ENCODE measurements around the gene SRP19.
"Not testable (repeated sequence)": the region's sequence is repeated elsewhere in the genome, so short reads cannot be mapped to it uniquely, and the experiment has no call there.

The SRP19 gene

GRCh38 chr5:112876362-112876761, 15.3 kb downstream of the SRP19 start:
- DNase-seq: no peak

DNA sequence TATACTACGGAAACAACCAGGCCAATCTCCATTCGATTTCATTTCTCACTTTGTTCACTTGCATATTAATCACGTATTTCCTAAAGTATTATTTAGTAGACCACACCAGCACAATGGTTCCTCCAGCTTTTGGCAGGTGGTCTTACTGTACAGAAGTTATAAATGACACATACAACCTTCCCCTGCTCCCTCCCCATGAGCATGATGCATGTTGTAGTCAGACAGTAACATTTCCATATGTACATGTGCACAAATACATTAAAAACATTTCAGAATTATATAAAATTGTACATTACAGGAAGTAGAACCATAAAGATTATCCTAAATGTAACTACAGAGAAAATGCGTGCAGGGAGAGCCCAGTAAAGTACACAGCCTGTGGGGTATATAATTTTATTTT, 17.0 kb downstream of the SRP19 start:
- DNase-seq: no peak

DNA sequence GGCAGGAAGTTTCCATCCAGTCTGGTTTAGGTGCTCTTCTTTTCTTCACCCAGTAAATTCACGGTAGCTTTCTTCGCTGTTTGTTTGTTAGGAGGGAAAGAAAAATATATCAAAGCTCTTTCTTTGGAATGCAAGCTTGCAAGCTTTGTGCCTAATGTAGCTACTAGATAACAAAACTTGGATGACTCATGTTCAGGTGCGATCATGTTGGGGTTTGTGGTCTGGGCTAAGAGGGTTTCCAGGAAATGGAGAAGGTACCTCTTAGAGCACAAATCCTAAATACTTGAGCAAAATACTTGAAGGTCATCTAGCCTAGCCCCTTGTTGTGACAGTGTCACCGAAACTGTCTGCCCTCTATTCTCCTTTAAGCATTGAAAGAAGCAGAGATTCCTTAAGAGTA, 17.7 kb downstream of the SRP19 start:
- peak; percentile 39 for DNase-seq

DNA sequence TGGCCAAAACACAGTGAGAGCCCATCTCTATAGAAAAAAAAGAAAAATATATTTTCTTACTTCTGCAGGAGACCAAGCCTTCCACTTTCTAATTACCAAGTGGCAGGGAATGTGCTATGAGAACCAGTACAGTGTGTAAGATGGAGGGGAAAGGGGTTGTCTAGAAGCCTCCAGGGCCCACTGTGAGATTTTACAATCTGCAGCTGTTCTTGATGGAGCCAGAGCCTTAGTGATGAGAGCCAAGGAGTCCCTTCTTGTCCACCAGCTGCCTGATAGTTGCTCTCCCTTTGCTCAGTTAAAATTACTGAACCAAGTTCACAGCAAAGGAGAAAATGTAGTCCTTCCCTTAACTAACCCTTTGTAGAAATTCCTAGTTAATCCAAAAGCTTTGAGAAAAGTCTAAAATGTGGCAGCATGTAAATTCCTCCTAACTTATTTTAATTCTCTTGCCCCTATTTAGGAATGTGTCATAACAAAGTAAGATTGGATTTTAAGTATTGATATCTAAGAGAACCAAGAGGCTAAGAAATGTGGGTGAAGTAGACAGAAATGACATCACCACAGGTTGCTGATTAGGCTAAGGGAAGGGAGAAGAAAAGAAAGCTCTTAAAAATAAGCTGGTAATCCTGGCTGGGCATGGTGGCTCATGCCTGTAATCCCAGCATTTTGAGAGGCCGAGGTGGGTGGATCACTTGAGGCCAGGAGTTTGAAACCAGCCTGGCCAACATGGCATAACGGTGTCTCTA, 19.3 kb downstream of the SRP19 start:
- DNase-seq: no peak

GRCh38 chr5:112883192-112883591, 22.1 kb downstream of the SRP19 start:
- no peak for DNase-seq

GRCh38 chr5:112885001-112885400, 23.9 kb downstream of the SRP19 start:
- DNase-seq: no peak

DNA sequence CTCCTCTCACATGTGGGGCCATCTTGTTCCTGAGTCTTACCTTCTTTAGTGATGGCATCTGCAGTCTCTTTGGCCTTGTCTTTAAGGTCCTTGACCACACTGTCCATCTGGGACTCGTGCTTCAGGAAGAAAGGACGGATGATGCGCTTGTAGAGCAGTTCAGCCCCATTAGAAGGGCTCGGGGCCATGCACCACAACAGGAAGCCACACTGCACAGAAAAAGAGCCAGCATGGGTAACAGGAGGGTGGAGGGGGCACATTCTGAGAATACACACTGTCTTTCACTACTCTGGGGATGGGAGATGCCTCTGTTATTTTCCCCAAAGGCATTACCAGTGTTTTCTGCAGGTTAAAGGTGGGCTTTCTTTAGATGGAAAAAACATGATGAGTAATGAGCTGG, 25.9 kb downstream of the SRP19 start:
- no peak for DNase-seq

DNA sequence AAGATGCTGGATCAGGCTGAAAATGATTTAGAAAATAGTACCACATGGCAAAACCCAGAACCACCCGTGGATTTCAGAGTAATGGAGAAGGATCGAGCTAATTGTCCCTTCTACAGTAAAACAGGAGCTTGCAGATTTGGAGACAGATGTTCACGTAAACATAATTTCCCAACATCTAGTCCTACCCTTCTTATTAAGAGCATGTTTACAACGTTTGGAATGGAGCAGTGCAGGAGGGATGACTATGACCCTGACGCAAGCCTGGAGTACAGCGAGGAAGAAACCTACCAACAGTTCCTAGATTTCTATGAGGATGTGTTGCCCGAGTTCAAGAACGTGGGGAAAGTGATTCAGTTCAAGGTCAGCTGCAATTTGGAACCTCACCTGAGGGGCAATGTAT, 31.0 kb downstream of the SRP19 start:
- not testable (repeated sequence) for DNase-seq

DNA sequence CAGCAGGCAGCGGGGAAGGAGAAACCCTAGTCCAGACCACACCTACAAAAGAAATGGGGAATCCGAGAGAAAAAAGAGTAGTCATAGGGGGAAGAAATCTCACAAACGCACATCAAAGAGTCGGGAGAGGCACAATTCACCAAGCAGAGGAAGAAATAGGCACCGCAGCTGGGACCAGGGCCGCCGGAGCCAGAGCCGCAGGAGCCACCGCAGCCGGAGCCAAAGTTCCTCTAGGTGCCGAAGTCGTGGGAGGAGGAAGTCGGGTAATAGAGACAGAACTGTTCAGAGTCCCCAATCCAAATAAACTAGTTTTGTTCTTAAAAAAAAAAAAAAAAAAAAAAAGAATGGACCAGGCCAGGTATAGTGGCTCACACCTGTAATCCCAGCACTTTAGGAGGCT, 31.7 kb downstream of the SRP19 start:
- no peak for DNase-seq

DNA sequence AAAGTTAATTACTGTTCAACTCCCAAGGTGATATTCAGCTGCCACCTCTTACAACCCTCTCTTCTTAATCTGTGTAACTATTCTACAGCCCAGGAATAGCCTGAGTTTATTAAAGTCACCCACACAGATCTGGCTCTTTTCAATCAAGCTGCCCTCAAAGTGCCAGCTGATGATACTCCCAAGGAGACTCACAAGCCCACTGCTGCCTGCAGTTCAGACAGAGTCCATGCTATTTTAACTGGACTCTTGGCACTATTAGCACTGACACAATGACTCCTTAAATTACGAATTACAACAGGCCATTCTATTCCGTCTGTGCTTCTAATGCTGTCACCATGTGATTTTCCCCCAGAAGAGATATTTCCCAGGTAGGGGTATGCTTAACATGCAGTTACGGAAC, 34.6 kb downstream of the SRP19 start:
- no peak for DNase-seq

- DNase-seq: no peak
Measured at GRCh38 chr5:112902561-112902960, 41.5 kb downstream of the SRP19 start.

- DNase-seq: not testable (repeated sequence)
Measured at GRCh38 chr5:112904996-112905395, 43.9 kb downstream of the SRP19 start.

DNA sequence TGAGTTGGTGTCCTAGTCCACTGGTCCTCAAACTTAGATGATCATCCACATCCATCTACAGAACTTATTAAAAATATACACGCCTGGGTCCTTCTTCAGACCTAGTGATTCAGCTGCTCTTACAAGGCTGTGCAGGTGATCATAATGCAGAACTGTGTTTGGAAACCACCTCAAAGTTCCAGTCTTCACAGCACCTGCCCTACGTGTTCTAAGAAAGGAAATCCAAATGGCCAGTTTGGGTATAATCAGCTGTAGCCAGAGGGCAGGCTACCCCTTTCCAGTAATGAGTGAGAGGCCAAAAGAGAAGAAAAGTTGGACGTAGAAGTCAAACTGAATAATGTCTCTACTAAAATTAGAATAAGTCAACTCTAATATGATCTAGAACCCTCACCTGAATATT, 45.5 kb downstream of the SRP19 start:
- DNase-seq: no peak

DNA sequence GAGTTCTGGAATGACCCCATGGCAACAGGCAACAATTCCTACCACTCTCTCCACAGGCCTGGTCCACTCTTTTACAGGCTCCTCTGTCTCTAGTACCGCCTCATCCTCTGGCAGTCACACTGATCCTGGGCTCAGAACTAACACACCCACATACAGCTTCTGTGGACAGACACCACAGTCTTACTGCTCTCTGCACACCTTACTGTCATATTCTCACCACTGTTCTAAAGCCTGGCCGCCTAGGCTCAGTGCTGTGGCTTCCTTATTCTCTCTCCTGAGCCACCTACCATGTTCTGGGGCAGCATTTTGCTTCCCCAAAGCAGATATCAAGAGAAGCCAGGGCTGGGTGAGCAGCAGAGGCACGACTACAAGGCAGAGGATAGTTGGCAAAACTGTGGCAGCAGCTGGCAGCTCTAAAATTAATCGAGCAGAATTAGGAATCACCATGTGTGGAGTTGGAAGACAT, 46.1 kb downstream of the SRP19 start:
- no peak for DNase-seq

GRCh38 chr5:112908854-112909253, 47.8 kb downstream of the SRP19 start:
- DNase-seq: no peak

DNA sequence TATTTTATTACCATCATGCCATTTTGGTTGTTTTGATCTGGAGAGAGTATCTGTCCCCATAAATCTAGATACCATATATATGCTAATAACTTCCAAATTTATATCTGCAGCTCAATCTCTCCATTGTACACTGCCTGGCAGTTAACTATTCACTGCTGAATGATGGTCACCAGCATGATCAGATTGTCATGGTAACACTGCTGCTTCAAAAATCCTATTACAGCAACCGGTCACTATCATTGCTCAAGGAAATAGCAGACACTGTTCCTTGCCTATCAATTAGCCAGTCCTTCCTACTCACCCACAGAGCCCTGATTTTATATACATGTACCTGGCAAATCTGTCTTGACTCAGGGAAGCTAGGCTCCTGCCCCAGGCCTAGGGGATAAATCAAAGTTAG, 49.4 kb downstream of the SRP19 start:
- DNase-seq: no peak

- DNase-seq: no peak
Measured at GRCh38 chr5:112914584-112914983, 53.5 kb downstream of the SRP19 start.

GRCh38 chr5:112915831-112916230, 54.7 kb downstream of the SRP19 start:
- no peak for DNase-seq

- DNase-seq: no peak
Measured at GRCh38 chr5:112917453-112917995, 56.4 kb downstream of the SRP19 start.

- no peak for DNase-seq
Measured at GRCh38 chr5:112918136-112918535, 57.0 kb downstream of the SRP19 start.

DNA sequence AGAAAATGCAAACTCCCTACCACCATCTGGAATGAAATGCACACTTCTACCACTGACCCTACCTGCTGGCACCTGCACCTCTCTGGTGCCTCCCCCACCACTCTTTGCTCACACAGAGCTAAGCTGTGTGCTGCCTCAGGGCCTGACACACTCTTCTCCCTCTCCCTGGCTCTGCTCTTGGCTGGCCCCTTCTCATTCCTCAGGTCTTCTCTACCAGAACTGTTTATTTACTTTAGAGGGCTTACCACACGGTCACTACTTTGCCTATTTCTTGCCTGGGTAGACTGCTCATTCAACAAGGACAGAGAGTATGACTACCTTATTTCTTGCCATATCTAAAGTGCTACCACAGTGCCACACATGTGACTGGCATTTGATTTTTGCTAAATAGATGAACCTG, 57.6 kb downstream of the SRP19 start:
- DNase-seq: no peak

Measured in stimulated activated naive CD4-positive, alpha-beta T cell treated with Interleukin-2 at 50 U/mL for 16 hours (primary cell).